HCT116 (cell line): ENCODE results near the gene VMO1. TPM values are rescaled to one million over a fixed set of nuclear protein-coding genes. Genes with fewer than 3 reads are reported as not detected.
"Not testable (repeated sequence)": the region's sequence is repeated elsewhere in the genome, so short reads cannot be mapped to it uniquely, and the experiment has no call there.

Source experiments
- ATAC-seq: fragments of 200-7000 bp; cut with Tn5 transposase; 2 replicates; pipeline ENCODE4 v1.9.1; 2020; ENCODE audit warnings: mild to moderate bottlenecking, moderate library complexity
- BruUV-seq: library from RNA; stranded (reverse); fragments of 400-500 nt; replicated peaks from 2 replicates; lab custom pipeline; 2021; lab: Mats Ljungman, UMichigan
- CTCF ChIA-PET: fragments of 300-600 bp; sonication (Branson Sonifier 250); formaldehyde crosslinking; loops from one replicate; lab custom pipeline; 2021; ENCODE audit warnings: antibody characterized with exemption; lab: Charles Lee
- POLR2A ChIA-PET: fragments of 300-600, 350-600 bp; sonication (Branson Sonifier 250); formaldehyde crosslinking; loops from one replicate; lab custom pipeline; 2021; ENCODE audit warnings: antibody characterized with exemption; lab: Charles Lee
- RAD21 ChIA-PET, 2 experiments: fragments of 300-600 bp; sonication (Branson Sonifier 250); formaldehyde crosslinking; loops; one replicate each; lab custom pipeline; 2023; ENCODE audit warnings: low total read pairs in 2 of 2; ENCODE audit not compliant: uncharacterized antibody in 2 of 2, unreplicated experiment in 2 of 2, low non-redundant PET in 1 of 2; lab: Charles Lee
- DNase-seq: peaks from one replicate; pipeline ENCODE4 v3.0.0-alpha.2; 2010; ENCODE audit warnings: low read depth, low spot score
- H2AFZ ChIP-seq: fragments of 200-600 bp; shearing (Covaris generic), sonication (generic); 2 replicates; pipeline ENCODE4 v1.6.1; 2017; ENCODE audit warnings: low read depth, mixed run types, mixed read lengths, antibody characterized with exemption, low read length; ENCODE audit not compliant: poor library complexity, severe bottlenecking
- H3K27ac ChIP-seq: 2 replicates; pipeline ENCODE4 v1.5.1; 2012; ENCODE audit warnings: low read depth, low read length
- H3K27me3 ChIP-seq: fragments of 200-600 bp; sonication (generic); 2 replicates; pipeline ENCODE4 v1.6.1; 2016; ENCODE audit warnings: mixed run types, low read length, mixed read lengths; ENCODE audit not compliant: insufficient read depth
- H3K36me3 ChIP-seq, 2 experiments: fragments of 200-500 bp in 1 of 2; fragments of 200-600 bp in 1 of 2; sonication (Bioruptor generic) in 1 of 2; sonication (generic) in 1 of 2; 2 replicates each; pipeline versions ENCODE4 v1.5.1 to v1.6.1; 2014 to 2016; ENCODE audit warnings: low read length in 2 of 2, inconsistent platforms in 1 of 2, mixed read lengths in 1 of 2, mixed run types in 1 of 2; ENCODE audit not compliant: insufficient read depth in 2 of 2, control insufficient read depth in 1 of 2
- H3K4me1 ChIP-seq, 2 experiments: fragments of 200-600 bp in 1 of 2; sonication (generic) in 1 of 2; 2 replicates each; pipeline versions ENCODE4 v1.5.1 to v1.6.1; 2012 to 2017; ENCODE audit warnings: low read length in 2 of 2, inconsistent platforms in 1 of 2, mild to moderate bottlenecking in 1 of 2, mixed read lengths in 1 of 2, mixed run types in 1 of 2, moderate library complexity in 1 of 2; ENCODE audit not compliant: insufficient read depth in 2 of 2, control insufficient read depth in 1 of 2
- H3K4me2 ChIP-seq: fragments of 200-600 bp; sonication (generic); 2 replicates; pipeline ENCODE4 v1.6.1; 2017; ENCODE audit warnings: mixed run types, low read length, mixed read lengths
- H3K4me3 ChIP-seq, 2 experiments: fragments of 200-600 bp in 1 of 2; sonication (generic) in 1 of 2; replicated peaks in 1 of 2; 2 replicates each; pipeline ENCODE4 v1.5.1; 2011 to 2016; ENCODE audit warnings: low read length in 2 of 2, control low read depth in 1 of 2, low read depth in 1 of 2, mild to moderate bottlenecking in 1 of 2, mixed read lengths in 1 of 2, mixed run types in 1 of 2
- H3K79me2 ChIP-seq: fragments of 200-600 bp; sonication (generic); 2 replicates; pipeline ENCODE4 v1.6.1; 2017; ENCODE audit warnings: mild to moderate bottlenecking, mixed run types, low read length, moderate library complexity, mixed read lengths; ENCODE audit not compliant: insufficient read depth
- H3K9ac ChIP-seq: fragments of 200-600 bp; sonication (generic); 2 replicates; pipeline ENCODE4 v1.6.1; 2016; ENCODE audit warnings: low read length, mixed read lengths
- H3K9me2 ChIP-seq: fragments of 200-600 bp; sonication (generic), shearing (Covaris generic); 2 replicates; pipeline ENCODE4 v1.6.1; 2017; ENCODE audit warnings: mixed run types, mild to moderate bottlenecking, moderate library complexity; ENCODE audit not compliant: insufficient read depth
- H3K9me3 ChIP-seq, 2 experiments: fragments of 200-500 bp in 1 of 2; fragments of 200-600 bp in 1 of 2; sonication (Bioruptor generic) in 1 of 2; sonication (generic) in 1 of 2; 2 replicates each; pipeline ENCODE4 v1.6.1; 2014 to 2017; ENCODE audit warnings: low read length in 2 of 2, mixed read lengths in 2 of 2, inconsistent platforms in 1 of 2, low read depth in 1 of 2, mild to moderate bottlenecking in 1 of 2, mixed run types in 1 of 2, moderate library complexity in 1 of 2; ENCODE audit not compliant: control insufficient read depth in 1 of 2, insufficient read depth in 1 of 2
- H4K20me1 ChIP-seq: fragments of 200-600 bp; sonication (generic), shearing (Covaris generic); 2 replicates; pipeline ENCODE4 v1.6.1; 2017; ENCODE audit warnings: mixed run types, mild to moderate bottlenecking, moderate library complexity; ENCODE audit not compliant: insufficient read depth
- CBX3 ChIP-seq: IDR thresholded peaks from 2 replicates; pipeline ENCODE4 v1.6.1; 2012; ENCODE audit warnings: low read depth
- EGR1 ChIP-seq: IDR thresholded peaks from 2 replicates; pipeline ENCODE4 v1.6.1; 2012; ENCODE audit warnings: low read depth
- EZH2 ChIP-seq: fragments of 200-600 bp; sonication (generic); IDR thresholded peaks from 2 replicates; pipeline ENCODE4 v1.6.1; 2017; ENCODE audit warnings: antibody characterized with exemption, mixed run types
- POLR2A ChIP-seq: IDR thresholded peaks from 2 replicates; pipeline ENCODE4 v1.7.0; 2011; ENCODE audit warnings: borderline replicate concordance; ENCODE audit not compliant: insufficient read depth, insufficient read length; ENCODE audit errors: extremely low read depth
- POLR2AphosphoS5 ChIP-seq: IDR thresholded peaks from 2 replicates; pipeline ENCODE4 v1.6.1; 2011; ENCODE audit warnings: mild to moderate bottlenecking, low read depth, low read length, moderate library complexity
- SIN3A ChIP-seq: IDR thresholded peaks from 2 replicates; pipeline ENCODE4 v1.6.1; 2012; ENCODE audit warnings: low read depth
- SRF ChIP-seq: IDR thresholded peaks from 2 replicates; pipeline ENCODE4 v1.6.1; 2012; ENCODE audit warnings: low read depth
- ZBTB33 ChIP-seq: IDR thresholded peaks from 2 replicates; pipeline ENCODE4 v1.6.1; 2011; ENCODE audit warnings: mild to moderate bottlenecking, low read length, moderate library complexity; ENCODE audit not compliant: insufficient replicate concordance; ENCODE audit errors: extremely low read depth
- ZFX ChIP-seq: fragments of 450-650 bp; IDR thresholded peaks from 2 replicates; pipeline ENCODE4 v1.6.1; 2017
- intact Hi-C: fragments of 100-400 bp; cut with micrococcal nuclease; formaldehyde crosslinking; loops from 2 replicates; pipeline ENCODE4 v1.10.0; 2022
- total RNA-seq: library from RNA; stranded (reverse); gene quantifications from one replicate; pipeline ENCODE4 v1.2.1, GENCODE V29; 2021; ENCODE audit not compliant: unreplicated experiment

VMO1 gene
- total RNA-seq, 1 experiment from 2014 or later = 0.76 TPM

GRCh38 chr17:4833178-4833940 lies 47.2 kb upstream of the VMO1 start, which contains the start of gene MINK1:
Gene MINK1, plus strand, starts transcription at chr17:4833340. Its CDS starts 244 bp downstream, at chr17:4833584.
- H3K4me2 ChIP-seq = peak within 1 kb of the TSS; percentile 71
- no peaks in the 10 kb centered on the region for H3K9me2 ChIP-seq
- peak within 1 kb of the TSS; percentile 78 for H3K9ac ChIP-seq
- H3K79me2 ChIP-seq = peaks cover 51% of the 10 kb centered on the region
- ATAC-seq (peak; percentile 93), DNase-seq (peak; percentile 87)
- H3K27ac ChIP-seq = peak within 1 kb of the TSS; percentile 98
- ChIA-PET CTCF (no interaction called here), RAD21 (no interaction called here), POLR2A (no interaction called here)
- peak; percentile 83 for TF ChIP-seq ZBTB33
- TF ChIP-seq EZH2 = no peak
- TF ChIP-seq POLR2A = peak; percentile 81
- TF ChIP-seq POLR2AphosphoS5 = peak; percentile 85
- TF ChIP-seq SIN3A = peak; percentile 23; the same call in 1 of the 2 replicates
- TF ChIP-seq CBX3 = no peak
- peak; percentile 37; the same call in 1 of the 2 replicates for TF ChIP-seq ZFX
- TF ChIP-seq SRF = no peak
- peak; percentile 54; the same call in 1 of the 2 replicates for TF ChIP-seq EGR1
- peaks cover 3 to 10% of the 10 kb centered on the region in 2 experiments; a peak in 1 of 4 replicates for H3K36me3 ChIP-seq
- H3K27me3 ChIP-seq = no peaks in the 10 kb centered on the region
- no peak within 1 kb of the TSS for H2AFZ ChIP-seq
- no peaks in the 10 kb centered on the region for H4K20me1 ChIP-seq
- H3K4me1 ChIP-seq = peaks cover 16 to 24% of the 10 kb centered on the region in 2 experiments
- H3K9me3 ChIP-seq = no peaks in the 10 kb centered on the region
- H3K4me3 ChIP-seq = peak within 1 kb of the TSS; percentile 71 to 93
- intact Hi-C loops = loop anchor here (10.0 kb wide), 1 partner anchor 51 kb away; no protein-coding TSS in a partner anchor
- no TSS peak for BruUV-seq

GRCh38 chr17:4832829-4833177 lies 46.6 kb upstream of the VMO1 start:
- H3K36me3 ChIP-seq, H2AFZ ChIP-seq, H3K9me2 ChIP-seq, DNase-seq, RAD21 ChIA-PET, H3K9me3 ChIP-seq, BruUV-seq, H3K27me3 ChIP-seq, POLR2A ChIA-PET, CTCF ChIA-PET, H4K20me1 ChIP-seq: not testable (repeated sequence)
- Histone ChIP-seq H3K27ac (peak overlapping the region; percentile 98), H3K4me3 (peak overlapping the region; percentile 28 to 71; a peak in 3 of 4 replicates), H3K9ac (peak overlapping the region; percentile 78), H3K79me2 (peaks cover 46% of the 10 kb centered on the region), H3K4me2 (peak overlapping the region; percentile 71), H3K4me1 (peaks cover 16 to 24% of the 10 kb centered on the region in 2 experiments)
- intact Hi-C loops = loop anchor here (10.0 kb wide), 1 partner anchor 52 kb away; no protein-coding TSS in a partner anchor
- ATAC-seq = peak; percentile 43
